PC-3 (cell line): ENCODE data around the gene GCLC. TPM values are rescaled to one million over a fixed set of nuclear protein-coding genes. Genes with fewer than 3 reads are reported as not detected.
"Not testable (repeated sequence)": the region's sequence is repeated elsewhere in the genome, so short reads cannot be mapped to it uniquely, and the experiment has no call there.

Experiments used
- ATAC-seq: fragments of 200-7000 bp; cut with Tn5 transposase; 2 replicates; pipeline ENCODE4 v1.9.1; 2020; ENCODE audit warnings: mild to moderate bottlenecking, moderate library complexity
- BruUV-seq: library from RNA; stranded (reverse); fragments of 400-500 nt; replicated peaks from 2 replicates; lab custom pipeline; 2021; lab: Mats Ljungman, UMichigan
- CTCF ChIA-PET: fragments of 300-600 bp; sonication (Branson Sonifier 250); formaldehyde crosslinking; loops from one replicate; lab custom pipeline; 2022; ENCODE audit warnings: antibody characterized with exemption; lab: Charles Lee
- POLR2A ChIA-PET: fragments of 300-600 bp; sonication (Branson Sonifier 250); formaldehyde crosslinking; loops from one replicate; lab custom pipeline; 2022; ENCODE audit warnings: antibody characterized with exemption; ENCODE audit not compliant: unreplicated experiment; lab: Charles Lee
- DNase-seq: peaks from one replicate; pipeline ENCODE4 v3.0.0-alpha.2; 2015
- H2AFZ ChIP-seq: fragments of 300-600 bp; sonication (generic); 2 replicates; pipeline ENCODE4 v1.6.0; 2016; ENCODE audit warnings: antibody characterized with exemption, low read length
- H3F3A ChIP-seq: fragments of 300-600 bp; sonication (generic); one replicate; pipeline ENCODE4 v1.6.0; 2017; ENCODE audit warnings: antibody characterized with exemption, low read length, control low read depth, mild to moderate bottlenecking; ENCODE audit not compliant: unreplicated experiment
- H3K27ac ChIP-seq: fragments of 300-600 bp; sonication (generic); 2 replicates; pipeline ENCODE4 v1.5.1; 2016; ENCODE audit warnings: mild to moderate bottlenecking, low read length
- H3K27me3 ChIP-seq: fragments of 300-600 bp; sonication (generic); 2 replicates; pipeline ENCODE4 v1.6.1; 2016; ENCODE audit warnings: low read length, mixed read lengths
- H3K36me3 ChIP-seq: fragments of 300-600 bp; sonication (generic); 2 replicates; pipeline ENCODE4 v1.6.1; 2016; ENCODE audit warnings: low read depth, mixed run types, low read length, mixed read lengths
- H3K4me1 ChIP-seq: fragments of 300-600 bp; sonication (generic); 2 replicates; pipeline ENCODE4 v1.5.1; 2016; ENCODE audit warnings: low read length; ENCODE audit not compliant: insufficient read depth
- H3K4me2 ChIP-seq: fragments of 300-600 bp; sonication (generic); 2 replicates; pipeline ENCODE4 v1.6.0; 2016; ENCODE audit warnings: low read length
- H3K4me3 ChIP-seq: fragments of 300-600 bp; sonication (generic); 2 replicates; pipeline ENCODE4 v1.5.1; 2016; ENCODE audit warnings: mild to moderate bottlenecking, low read length, mixed read lengths
- H3K79me2 ChIP-seq: fragments of 300-600 bp; sonication (generic); 2 replicates; pipeline ENCODE4 v1.6.1; 2017; ENCODE audit warnings: low read length, mixed read lengths
- H3K9ac ChIP-seq: fragments of 300-600 bp; sonication (generic); 2 replicates; pipeline ENCODE4 v1.6.0; 2016; ENCODE audit warnings: mild to moderate bottlenecking, low read length
- H3K9me2 ChIP-seq: fragments of 300-600 bp; sonication (generic); replicated peaks from 2 replicates; pipeline ENCODE4 v1.6.1; 2016; ENCODE audit warnings: mixed run types, low read length, mixed read lengths
- H3K9me3 ChIP-seq: fragments of 300-600 bp; sonication (generic); 2 replicates; pipeline ENCODE4 v1.6.1; 2016; ENCODE audit warnings: low read length, mixed read lengths
- H4K20me1 ChIP-seq: fragments of 300-600 bp; sonication (generic); 2 replicates; pipeline ENCODE4 v1.6.1; 2016; ENCODE audit warnings: low read length, mixed read lengths
- CTCF ChIP-seq: fragments of 300-600 bp; sonication (generic); conservative IDR thresholded peaks from 2 replicates; pipeline ENCODE4 v1.5.1; 2017; ENCODE audit warnings: antibody characterized with exemption, low read depth, mild to moderate bottlenecking, low read length
- EZH2 ChIP-seq: fragments of 300-600 bp; sonication (generic); IDR thresholded peaks from one replicate; pipeline ENCODE4 v1.6.1; 2017; ENCODE audit warnings: antibody characterized with exemption, mild to moderate bottlenecking, low read length; ENCODE audit not compliant: unreplicated experiment
- EZH2phosphoT487 ChIP-seq: fragments of 300-600 bp; sonication (generic); IDR thresholded peaks from 2 replicates; pipeline ENCODE4 v1.6.1; 2018; ENCODE audit warnings: mild to moderate bottlenecking, antibody characterized with exemption, low read length, borderline replicate concordance
- intact Hi-C: fragments of 100-400 bp; cut with micrococcal nuclease; formaldehyde crosslinking; loops from 2 replicates; pipeline ENCODE4 v1.9.0; 2023
- total RNA-seq: library from RNA; depleted of rRNA; stranded (reverse); fragments of >200 nt; gene quantifications from 2 replicates; pipeline ENCODE4 v1.2.3, GENCODE V29; 2014

Gene GCLC
- total RNA-seq, 1 experiment from 2014 or later: 50.1 TPM

GRCh38 chr6:53564401-53565065 is 19.6 kb upstream of the GCLC start:
- ChIA-PET CTCF (interaction anchor here (0.8 kb wide), 1 partner anchor 59 kb away, joined by 3 read pairs; no protein-coding TSS in a partner anchor), POLR2A (no interaction called here)

GRCh38 chr6:53556986-53557715 is 12.2 kb upstream of the GCLC start:
- H3K9me3 ChIP-seq: peaks cover 36% of the 10 kb centered on the region; the same call in 1 of the 2 replicates
- DNase-seq (no peak), ATAC-seq (no peak)
- POLR2A ChIA-PET: interaction anchor here (0.6 kb wide), 1 partner anchor 238 kb away, joined by 3 read pairs; the partner anchor contains the start of gene LRRC1
- no peak for TF ChIP-seq EZH2phosphoT487
- TF ChIP-seq EZH2: no peak
- no peak for TF ChIP-seq CTCF
- no peaks in the 10 kb centered on the region for H3K27me3 ChIP-seq
- no peak overlapping the region for H3K4me3 ChIP-seq
- no peak overlapping the region for H2AFZ ChIP-seq
- H3F3A ChIP-seq: no peaks in the 10 kb centered on the region
- BruUV-seq: no TSS peak
- CTCF ChIA-PET: no interaction called here
- intact Hi-C loops: no loop called here
- H3K9me2 ChIP-seq: no peaks in the 10 kb centered on the region
- no peak overlapping the region for H3K9ac ChIP-seq
- H3K27ac ChIP-seq: no peak overlapping the region
- no peaks in the 10 kb centered on the region for H3K4me1 ChIP-seq
- H3K36me3 ChIP-seq: peaks cover 2% of the 10 kb centered on the region; the same call in 1 of the 2 replicates
- no peaks in the 10 kb centered on the region for H4K20me1 ChIP-seq
- no peaks in the 10 kb centered on the region for H3K79me2 ChIP-seq
- H3K4me2 ChIP-seq: no peak overlapping the region

More at GRCh38 chr6:53564401-53565065, 19.6 kb upstream of the GCLC start:
- DNase-seq (no peak), ATAC-seq (no peak)
- H3K79me2 ChIP-seq: no peaks in the 10 kb centered on the region
- H3K36me3 ChIP-seq: no peaks in the 10 kb centered on the region; the same call in 1 of the 2 replicates
- H2AFZ ChIP-seq: no peak overlapping the region
- BruUV-seq: no TSS peak
- H3K9me2 ChIP-seq: no peaks in the 10 kb centered on the region
- intact Hi-C loops: no loop called here
- H3K9ac ChIP-seq: no peak overlapping the region
- H3K27ac ChIP-seq: no peak overlapping the region
- TF ChIP-seq EZH2phosphoT487 (no peak), EZH2 (no peak), CTCF (no peak)
- no peaks in the 10 kb centered on the region for H4K20me1 ChIP-seq
- H3K9me3 ChIP-seq: peaks cover 18% of the 10 kb centered on the region; the same call in 1 of the 2 replicates
- H3K4me1 ChIP-seq: no peaks in the 10 kb centered on the region
- no peak overlapping the region for H3K4me2 ChIP-seq
- H3K27me3 ChIP-seq: no peaks in the 10 kb centered on the region
- no peak overlapping the region for H3K4me3 ChIP-seq
- no peaks in the 10 kb centered on the region for H3F3A ChIP-seq

GRCh38 chr6:53553600-53553999 is 8.7 kb upstream of the GCLC start:
- H3K4me1 ChIP-seq, H3K27ac ChIP-seq, H3K4me3 ChIP-seq, H3F3A ChIP-seq, H3K36me3 ChIP-seq, BruUV-seq, H2AFZ ChIP-seq, DNase-seq, CTCF ChIA-PET, POLR2A ChIA-PET, H3K9me2 ChIP-seq, H3K9ac ChIP-seq, H3K79me2 ChIP-seq, intact Hi-C loops, H3K27me3 ChIP-seq, H4K20me1 ChIP-seq, H3K4me2 ChIP-seq, ATAC-seq: not testable (repeated sequence)
- H3K9me3 ChIP-seq: 0 out of 2 replicates have a peak, but pooled peaks cover 14% of the 10 kb centered on the region

- H3K4me1 ChIP-seq: peaks cover 13% of the 10 kb centered on the region
- H3K9me3 ChIP-seq, H3K79me2 ChIP-seq, CTCF ChIA-PET, H3K27ac ChIP-seq, H2AFZ ChIP-seq, H3K4me3 ChIP-seq, intact Hi-C loops, H3K9ac ChIP-seq, H3K4me2 ChIP-seq, DNase-seq, H3K27me3 ChIP-seq, BruUV-seq, H3K36me3 ChIP-seq, H3F3A ChIP-seq, H3K9me2 ChIP-seq, ATAC-seq, H4K20me1 ChIP-seq: not testable (repeated sequence)
- POLR2A ChIA-PET: interaction anchor here (0.6 kb wide), 1 partner anchor 100 kb away, joined by 6 read pairs; no protein-coding TSS in a partner anchor
Measured at GRCh38 chr6:53551681-53552080, 6.8 kb upstream of the GCLC start.
